Measurements from ENCODE around the gene MFSD11.
A peak's percentile ranks its signal among the peaks of the same experiment; 100 is the strongest.

- TF ChIP-seq CTCF (conservative IDR thresholded peaks at IDR 0.05; ENCODE audit: low read depth, low read length) (peak; percentile 87), EZH2 (IDR thresholded peaks at IDR 0.05; ENCODE audit: low read length, unreplicated experiment) (no peak)
These were observed 10.9 kb upstream of the MFSD11 start, which contains the start of gene METTL23 for GRCh38 chr17:76726776-76727718.
